Panc1 (cell line): ENCODE results near the gene BBS9. TPM values are rescaled to one million over a fixed set of nuclear protein-coding genes. Genes with fewer than 3 reads are reported as not detected.

Source experiments
- ATAC-seq: fragments of 200-7000 bp; cut with Tn5 transposase; 2 replicates; pipeline ENCODE4 v1.9.1; 2020; ENCODE audit warnings: mild to moderate bottlenecking, moderate library complexity
- BruUV-seq: library from RNA; stranded (reverse); fragments of 400-500 nt; replicated peaks from 2 replicates; lab custom pipeline; 2021; lab: Mats Ljungman, UMichigan
- CTCF ChIA-PET: fragments of 300-600 bp; sonication (Branson Sonifier 250); formaldehyde crosslinking; loops from one replicate; lab custom pipeline; 2022; ENCODE audit warnings: antibody characterized with exemption; lab: Charles Lee
- POLR2A ChIA-PET: fragments of 300-600 bp; sonication (Branson Sonifier 250); formaldehyde crosslinking; loops from one replicate; lab custom pipeline; 2022; ENCODE audit warnings: antibody characterized with exemption; lab: Charles Lee
- DNase-seq: peaks from one replicate; pipeline ENCODE4 v3.0.0-alpha.2; 2010; ENCODE audit warnings: low read depth, low spot score
- H3K27ac ChIP-seq: 2 replicates; pipeline ENCODE4 v1.5.1; 2011; ENCODE audit warnings: mild to moderate bottlenecking, low read length, inconsistent platforms
- H3K27me3 ChIP-seq: fragments of 200-500 bp; sonication (Bioruptor generic); 2 replicates; pipeline ENCODE4 v1.6.0; 2014; ENCODE audit warnings: low read length, inconsistent platforms; ENCODE audit not compliant: control insufficient read depth, insufficient read depth
- H3K36me3 ChIP-seq: fragments of 200-500 bp; sonication (Bioruptor generic); 2 replicates; pipeline ENCODE4 v1.5.1; 2014; ENCODE audit warnings: inconsistent platforms, mild to moderate bottlenecking, low read length, moderate library complexity; ENCODE audit not compliant: control insufficient read depth, insufficient read depth
- H3K4me1 ChIP-seq: 2 replicates; pipeline ENCODE4 v1.5.1; 2011; ENCODE audit warnings: inconsistent platforms, mild to moderate bottlenecking, low read length, moderate library complexity; ENCODE audit not compliant: control insufficient read depth, insufficient read depth
- H3K4me3 ChIP-seq, 2 experiments: 2 replicates each; pipeline ENCODE4 v1.5.1; 2011 to 2012; ENCODE audit warnings: low read depth in 2 of 2, low read length in 2 of 2, mild to moderate bottlenecking in 2 of 2, inconsistent platforms in 1 of 2, moderate library complexity in 1 of 2
- H3K9me3 ChIP-seq: fragments of 200-500 bp; sonication (Bioruptor generic); 2 replicates; pipeline ENCODE4 v1.5.1; 2014; ENCODE audit warnings: low read depth, mild to moderate bottlenecking, inconsistent platforms, low read length, moderate library complexity; ENCODE audit not compliant: control insufficient read depth, insufficient read depth
- CTCF ChIP-seq: fragments of 450-650 bp; IDR thresholded peaks from 2 replicates; pipeline ENCODE4 v1.5.1; 2017; ENCODE audit warnings: mild to moderate bottlenecking
- POLR2AphosphoS5 ChIP-seq: IDR thresholded peaks from 2 replicates; pipeline ENCODE4 v1.6.1; 2012; ENCODE audit warnings: mild to moderate bottlenecking, low read depth, low read length, moderate library complexity
- SIN3A ChIP-seq: IDR thresholded peaks from 2 replicates; pipeline ENCODE4 v1.6.1; 2012; ENCODE audit warnings: low read depth, mild to moderate bottlenecking, low read length, moderate library complexity, borderline replicate concordance; ENCODE audit not compliant: insufficient read depth
- TCF7L2 ChIP-seq: IDR thresholded peaks from 2 replicates; pipeline ENCODE4 v1.6.1; 2011; ENCODE audit warnings: mild to moderate bottlenecking, low read depth, low read length, inconsistent platforms
- in situ Hi-C: cut with HindIII; loops from 2 replicates; pipeline ENCODE4 v1.10.0; 2016; ENCODE audit warnings: low sequenced_read_pairs, low pct_unique_long_range_greater_than_20kb
- intact Hi-C: fragments of 100-400 bp; cut with micrococcal nuclease; formaldehyde crosslinking; loops from one replicate; pipeline ENCODE4 v1.10.0; 2022; ENCODE audit not compliant: unreplicated experiment
- total RNA-seq: library from RNA; stranded (reverse); gene quantifications from one replicate; pipeline ENCODE4 v1.2.1, GENCODE V29; 2021; ENCODE audit not compliant: unreplicated experiment
- TF ChIP-seq, protein P1 (sequence below), 2 experiments: IDR thresholded peaks; 2 replicates each; pipeline ENCODE4 v1.6.1; 2011 to 2012; ENCODE audit warnings: low read depth in 2 of 2, control low read depth in 1 of 2, low read length in 1 of 2, mild to moderate bottlenecking in 1 of 2, moderate library complexity in 1 of 2; ENCODE audit not compliant: insufficient read depth in 1 of 2

Gene BBS9
- total RNA-seq, 1 experiment from 2014 or later = 6.9 TPM

DNA sequence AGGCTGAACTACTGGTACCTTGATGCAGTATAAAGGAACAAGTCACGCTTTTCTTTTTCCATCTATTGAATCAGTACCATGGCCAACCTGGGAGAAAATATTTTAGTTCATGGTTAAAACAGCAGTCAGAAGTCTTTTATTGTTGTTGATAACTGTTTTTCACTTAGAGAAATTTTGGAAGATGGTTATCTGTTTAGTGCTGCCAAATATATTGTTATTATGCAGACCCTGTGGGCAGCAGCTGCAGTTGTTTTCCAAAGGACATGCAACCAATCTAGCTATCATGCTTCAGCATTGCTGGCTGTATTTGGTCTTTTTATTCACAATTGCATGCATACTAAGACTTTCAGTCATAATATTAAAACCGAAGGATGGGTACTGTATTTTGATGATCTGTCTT lies 169.5 kb downstream of the BBS9 start:
- H3K4me1 ChIP-seq = no peaks in the 10 kb centered on the region
- no peak for ATAC-seq
- peaks cover 6% of the 10 kb centered on the region; the same call in 1 of the 2 replicates for H3K9me3 ChIP-seq

GRCh38 chr7:33299425-33299824 lies 170.1 kb downstream of the BBS9 start:
- TF ChIP-seq, protein P1, sequence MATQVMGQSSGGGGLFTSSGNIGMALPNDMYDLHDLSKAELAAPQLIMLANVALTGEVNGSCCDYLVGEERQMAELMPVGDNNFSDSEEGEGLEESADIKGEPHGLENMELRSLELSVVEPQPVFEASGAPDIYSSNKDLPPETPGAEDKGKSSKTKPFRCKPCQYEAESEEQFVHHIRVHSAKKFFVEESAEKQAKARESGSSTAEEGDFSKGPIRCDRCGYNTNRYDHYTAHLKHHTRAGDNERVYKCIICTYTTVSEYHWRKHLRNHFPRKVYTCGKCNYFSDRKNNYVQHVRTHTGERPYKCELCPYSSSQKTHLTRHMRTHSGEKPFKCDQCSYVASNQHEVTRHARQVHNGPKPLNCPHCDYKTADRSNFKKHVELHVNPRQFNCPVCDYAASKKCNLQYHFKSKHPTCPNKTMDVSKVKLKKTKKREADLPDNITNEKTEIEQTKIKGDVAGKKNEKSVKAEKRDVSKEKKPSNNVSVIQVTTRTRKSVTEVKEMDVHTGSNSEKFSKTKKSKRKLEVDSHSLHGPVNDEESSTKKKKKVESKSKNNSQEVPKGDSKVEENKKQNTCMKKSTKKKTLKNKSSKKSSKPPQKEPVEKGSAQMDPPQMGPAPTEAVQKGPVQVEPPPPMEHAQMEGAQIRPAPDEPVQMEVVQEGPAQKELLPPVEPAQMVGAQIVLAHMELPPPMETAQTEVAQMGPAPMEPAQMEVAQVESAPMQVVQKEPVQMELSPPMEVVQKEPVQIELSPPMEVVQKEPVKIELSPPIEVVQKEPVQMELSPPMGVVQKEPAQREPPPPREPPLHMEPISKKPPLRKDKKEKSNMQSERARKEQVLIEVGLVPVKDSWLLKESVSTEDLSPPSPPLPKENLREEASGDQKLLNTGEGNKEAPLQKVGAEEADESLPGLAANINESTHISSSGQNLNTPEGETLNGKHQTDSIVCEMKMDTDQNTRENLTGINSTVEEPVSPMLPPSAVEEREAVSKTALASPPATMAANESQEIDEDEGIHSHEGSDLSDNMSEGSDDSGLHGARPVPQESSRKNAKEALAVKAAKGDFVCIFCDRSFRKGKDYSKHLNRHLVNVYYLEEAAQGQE (IDR thresholded peaks at IDR 0.05; ENCODE audit: insufficient read depth in 1 of 2, low read depth in 2 of 2, low read length in 1 of 2) = no peak
- TF ChIP-seq TCF7L2 (no peak), POLR2AphosphoS5 (no peak)
- H3K36me3 ChIP-seq = no peaks in the 10 kb centered on the region
- H3K4me1 ChIP-seq = no peaks in the 10 kb centered on the region
- no TSS peak for BruUV-seq
- CTCF ChIA-PET = no interaction called here
- peaks cover 6% of the 10 kb centered on the region; the same call in 1 of the 2 replicates for H3K9me3 ChIP-seq
- H3K27me3 ChIP-seq = no peaks in the 10 kb centered on the region
- H3K4me3 ChIP-seq = no peak overlapping the region
- POLR2A ChIA-PET = no interaction called here
- in situ Hi-C loops (no loop called here), intact Hi-C loops (no loop called here)
- no peak overlapping the region for H3K27ac ChIP-seq
- ATAC-seq = no peak
- no peak for DNase-seq

More for the DNA sequence above, 169.5 kb downstream of the BBS9 start:
- in situ Hi-C loops = no loop called here
- no peak overlapping the region for H3K4me3 ChIP-seq
- DNase-seq = no peak
- POLR2A ChIA-PET = no interaction called here
- no peak overlapping the region for H3K27ac ChIP-seq
- TF ChIP-seq POLR2AphosphoS5 (no peak), SIN3A (no peak), CTCF (no peak), TCF7L2 (no peak)
- TF ChIP-seq, protein P1 (IDR thresholded peaks at IDR 0.05; ENCODE audit: insufficient read depth in 1 of 2, low read depth in 2 of 2, low read length in 1 of 2) = no peak
- BruUV-seq = no TSS peak
- H3K27me3 ChIP-seq = no peaks in the 10 kb centered on the region
- intact Hi-C loops = no loop called here
- CTCF ChIA-PET = no interaction called here
- no peaks in the 10 kb centered on the region for H3K36me3 ChIP-seq
